ENCODE results near the gene F11R.
"Not testable (repeated sequence)": the region's sequence is repeated elsewhere in the genome, so short reads cannot be mapped to it uniquely, and the experiment has no call there.

F11R gene

DNA sequence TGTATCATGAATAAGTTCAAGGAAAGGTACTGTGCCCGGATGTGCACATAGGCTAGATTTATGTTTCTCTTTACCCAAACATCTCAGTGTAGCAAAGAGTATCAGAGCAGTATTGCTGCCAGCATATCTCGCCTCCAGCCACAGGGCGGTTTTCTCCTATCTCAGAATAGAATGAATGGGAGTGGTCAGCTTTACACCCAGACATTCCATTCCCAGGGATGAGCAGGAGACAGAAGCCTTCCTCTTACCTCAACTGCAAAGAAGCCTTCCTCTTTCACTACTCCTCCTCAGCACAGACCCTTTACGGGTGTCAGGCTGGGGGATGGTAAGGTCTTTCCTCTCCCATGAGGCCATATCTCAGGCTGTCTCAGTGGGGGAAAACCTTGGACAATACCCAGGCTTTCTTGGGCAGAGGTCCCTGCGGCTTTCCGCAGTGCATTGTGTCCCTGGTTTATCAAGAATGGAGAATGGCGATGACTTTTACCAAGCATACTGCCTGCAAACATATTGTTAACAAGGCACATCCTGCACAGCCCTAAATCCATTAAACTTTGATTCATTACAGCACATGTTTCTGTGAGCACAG is 73.7 kb downstream of the F11R start:
- H3K4me3 Mint-ChIP-seq, H3K27me3 Mint-ChIP-seq, H3K27ac Mint-ChIP-seq, H3K4me1 Mint-ChIP-seq, ATAC-seq, H3K9me3 Mint-ChIP-seq, DNase-seq: not testable (repeated sequence)

DNA sequence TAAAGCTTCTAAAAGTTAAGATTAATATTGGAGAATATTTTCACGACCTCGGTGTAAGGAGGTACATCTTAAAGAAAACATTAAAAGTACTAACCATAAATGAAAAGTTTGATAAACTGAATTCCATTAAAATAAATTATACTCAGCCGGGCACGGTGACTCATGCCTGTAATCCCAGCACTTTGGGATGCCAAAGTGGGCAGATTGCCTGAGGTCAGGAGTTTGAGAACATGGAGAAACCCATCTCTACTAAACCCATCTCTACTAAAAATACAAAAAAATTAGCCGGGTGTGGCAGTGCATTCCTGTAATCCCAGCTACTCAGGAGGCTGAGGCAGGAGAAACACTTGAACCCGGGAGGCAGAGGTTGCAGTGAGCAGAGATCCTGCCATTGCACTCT is 75.1 kb downstream of the F11R start:
- H3K4me1 Mint-ChIP-seq, ATAC-seq, DNase-seq, H3K9me3 Mint-ChIP-seq, H3K27me3 Mint-ChIP-seq, H3K27ac Mint-ChIP-seq, H3K4me3 Mint-ChIP-seq: not testable (repeated sequence)

All from stimulated activated naive CD8-positive, alpha-beta T cell treated with anti-CD3 and anti-CD28 coated beads, Interleukin-15, amount 100 ng/mL, for 72 hours (primary cell).